GM12873 (cell line): Measurements from ENCODE around the gene DNER.

Source experiments
- CTCF ChIP-seq: IDR thresholded peaks from 2 replicates; pipeline ENCODE4 v1.5.1; 2012; ENCODE audit warnings: low read depth, mild to moderate bottlenecking, moderate library complexity, low read length, control low read depth; ENCODE audit not compliant: insufficient read depth; ENCODE audit errors: missing control alignments

The DNER gene

GRCh38 chr2:229524799-229525198, 189.6 kb downstream of the DNER start:
- TF ChIP-seq CTCF = no peak

- TF ChIP-seq CTCF = no peak
Measured at GRCh38 chr2:229523663-229524062, 190.7 kb downstream of the DNER start.

GRCh38 chr2:229521576-229521975, 192.8 kb downstream of the DNER start:
- no peak for TF ChIP-seq CTCF

- TF ChIP-seq CTCF = no peak
Measured at GRCh38 chr2:229520691-229521096, 193.7 kb downstream of the DNER start.

GRCh38 chr2:229519655-229520430, 194.5 kb downstream of the DNER start:
- TF ChIP-seq CTCF = no peak

- TF ChIP-seq CTCF = no peak
Measured at GRCh38 chr2:229514273-229514895, 200.0 kb downstream of the DNER start.

GRCh38 chr2:229511524-229511923, 202.8 kb downstream of the DNER start:
- no peak for TF ChIP-seq CTCF
